K562 (cell line): ENCODE data around the gene RAB1B. TPM values are rescaled to one million over a fixed set of nuclear protein-coding genes. Genes with fewer than 3 reads are reported as not detected.
A peak's percentile ranks its signal among the peaks of the same experiment; 100 is the strongest.

Experiments
- ATAC-seq: fragments of 200-7000 bp; cut with Tn5 transposase; 3 replicates; pipeline ENCODE4 v1.9.1; 2020; ENCODE audit warnings: moderate library complexity
- BruUV-seq: library from RNA; stranded (reverse); fragments of 400-500 nt; replicated peaks from 2 replicates; lab custom pipeline; 2021; lab: Mats Ljungman, UMichigan
- CTCF ChIA-PET: fragments of 300-600 bp; formaldehyde crosslinking; extraction: SDS; loops from one replicate; lab custom pipeline; 2021; ENCODE audit warnings: low intra/inter-chr PET ratio; lab: Yijun Ruan, JAX
- POLR2A ChIA-PET: fragments of 300-600, 350-650 bp; sonication (Branson Sonifier 250); formaldehyde crosslinking; extraction: SDS; loops from one replicate; lab custom pipeline; 2021; ENCODE audit warnings: antibody characterized with exemption, inconsistent platforms; lab: Yijun Ruan, JAX
- DNase-seq, 4 experiments: peaks; one replicate each; pipeline versions ENCODE4 v3.0.0 to v3.0.0-alpha.2; 2011 to 2018; ENCODE audit warnings: low spot score in 3 of 4, mixed read lengths in 3 of 4; ENCODE audit errors: extremely low read depth in 1 of 4
- FAIRE-seq: peaks from 2 replicates; lab custom pipeline; 2011; peaks lifted over from hg19 to GRCh38; lab: Jason Lieb, UNC
- H2AFZ ChIP-seq: 2 replicates; pipeline ENCODE4 v1.6.0; 2011; ENCODE audit warnings: low read depth, low read length, control low read depth, inconsistent platforms
- H3K27ac ChIP-seq: fragments of 200-600 bp; 3 replicates; pipeline ENCODE4 v1.8.0; 2011; ENCODE audit warnings: low read depth, mild to moderate bottlenecking, control low read depth, inconsistent platforms, low read length, moderate library complexity, mixed read lengths; ENCODE audit errors: extremely low read depth
- H3K27me3 ChIP-seq, 2 experiments: fragments of 300-600 bp in 1 of 2; 2 replicates in 1 of 2; 3 replicates in 1 of 2; pipeline versions ENCODE4 v1.6.0 to v1.8.0; 2011; ENCODE audit warnings: inconsistent platforms in 2 of 2, low read length in 2 of 2, mild to moderate bottlenecking in 1 of 2, mixed read lengths in 1 of 2, moderate library complexity in 1 of 2; ENCODE audit not compliant: control insufficient read depth in 2 of 2, insufficient read depth in 2 of 2
- H3K36me3 ChIP-seq: fragments of 300-600 bp; 3 replicates; pipeline ENCODE4 v1.8.0; 2011; ENCODE audit warnings: mild to moderate bottlenecking, low read length, inconsistent platforms; ENCODE audit not compliant: control insufficient read depth, insufficient read depth
- H3K4me1 ChIP-seq, 2 experiments: fragments of 200-600 bp in 1 of 2; replicated peaks in 1 of 2; 2 replicates in 1 of 2; 3 replicates in 1 of 2; pipeline versions ENCODE4 v1.5.1 to v1.8.0; 2011; ENCODE audit warnings: inconsistent platforms in 2 of 2, low read length in 2 of 2, mild to moderate bottlenecking in 1 of 2, mixed read lengths in 1 of 2, moderate library complexity in 1 of 2; ENCODE audit not compliant: control insufficient read depth in 2 of 2, insufficient read depth in 2 of 2
- H3K4me2 ChIP-seq: 2 replicates; pipeline ENCODE4 v1.6.1; 2011; ENCODE audit warnings: low read length, control low read depth, inconsistent platforms, mixed read lengths; ENCODE audit not compliant: insufficient read depth
- H3K4me3 ChIP-seq: fragments of 200-600 bp; sonication (generic), shearing (Covaris generic); 2 replicates; pipeline ENCODE4 v1.5.1; 2016; ENCODE audit warnings: control low read depth, inconsistent platforms
- H3K79me2 ChIP-seq: fragments of 200-600 bp; 3 replicates; pipeline ENCODE4 v1.8.0; 2011; ENCODE audit warnings: low read length, inconsistent platforms; ENCODE audit not compliant: control insufficient read depth, insufficient read depth
- H3K9ac ChIP-seq, 2 experiments: 2 replicates each; pipeline versions ENCODE4 v1.6.0 to v1.6.1; 2011; ENCODE audit warnings: low read depth in 2 of 2, low read length in 2 of 2, control low read depth in 1 of 2, inconsistent platforms in 1 of 2, mild to moderate bottlenecking in 1 of 2, mixed read lengths in 1 of 2; ENCODE audit not compliant: insufficient read depth in 1 of 2
- H3K9me1 ChIP-seq: one replicate; pipeline ENCODE4 v1.6.0; 2011; ENCODE audit warnings: inconsistent platforms, mild to moderate bottlenecking, low read length, moderate library complexity; ENCODE audit not compliant: control insufficient read depth, insufficient read depth
- H3K9me3 ChIP-seq: replicated peaks from 2 replicates; pipeline ENCODE4 v1.5.1; 2011; ENCODE audit warnings: low read depth, low read length, inconsistent platforms; ENCODE audit not compliant: control insufficient read depth, insufficient read depth
- H4K20me1 ChIP-seq: replicated peaks from 2 replicates; pipeline ENCODE4 v1.6.1; 2011; ENCODE audit warnings: low read length, inconsistent platforms, mixed read lengths; ENCODE audit not compliant: control insufficient read depth, insufficient read depth
- FOXO4 ChIP-seq: fragments of 450-650 bp; formaldehyde crosslinking; IDR thresholded peaks from 2 replicates; pipeline ENCODE4 v1.4.0; 2020; ENCODE audit warnings: mild to moderate bottlenecking, moderate library complexity
- RREB1 ChIP-seq: fragments of 250-450 bp; sonication (Bioruptor Pico); IDR thresholded peaks from 2 replicates; pipeline ENCODE4 v1.4.0; 2020
- WGBS: fragments of 100-300 bp; shearing (Covaris generic); methylation state at CpG from one replicate; pipeline ENCODE4 v1.1.6; 2016; ENCODE audit warnings: low coverage, mixed read lengths; ENCODE audit not compliant: insufficient coverage; ENCODE audit errors: missing lambda C conversion rate; 5-methylcytosine and 5-hydroxymethylcytosine counted together
- in situ Hi-C: fragments of 300-500 bp; cut with MboI; formaldehyde crosslinking; loops from 4 replicates; pipeline ENCODE4 v1.15.0; 2018; ENCODE audit warnings: inconsistent platforms, mixed read lengths
- intact Hi-C: fragments of 100-400 bp; cut with micrococcal nuclease; formaldehyde crosslinking; loops from 2 replicates; pipeline ENCODE4 v1.14.2; 2022
- polyA plus RNA-seq, 8 experiments: library from polyadenylated mRNA; depleted of rRNA in 4 of 8; stranded (reverse) in 5 of 8; unstranded in 3 of 8; fragments of >200 nt; fragmentation: Nextera tagmentation in 2 of 8; fragmentation: Illumina TruSeq in 1 of 8; extraction: Ambion mirVana in 2 of 8; extraction: Trizol in 1 of 8; gene quantifications; 2 replicates each; pipeline versions ENCODE4 v1.2.1 to v1.2.3, GENCODE V29; 2011 to 2014; ENCODE audit warnings: inconsistent platforms in 1 of 8, missing spikeins in 1 of 8
- total RNA-seq, 7 experiments: library from RNA; depleted of rRNA in 6 of 7; stranded (reverse); fragments of >200 nt in 6 of 7; fragmentation: Illumina TruSeq in 2 of 7; extraction: Trizol in 2 of 7; gene quantifications; 2 replicates each; pipeline versions ENCODE4 v1.2.1 to v1.2.3, GENCODE V29; 2011 to 2021; ENCODE audit warnings: low replicate concordance in 1 of 7

The RAB1B gene
- total and polyA plus RNA-seq, 9 of the 15 experiments (the other 6 are each of a cell fraction or from before 2014, with no cell fraction given), result 5.6 to 146 (median 98.6) TPM

GRCh38 chr11:66289548-66290329 lies 21.3 kb downstream of the RAB1B start (continued):
- no peak for TF ChIP-seq FOXO4 (CRISPR knock-in tag)

GRCh38 chr11:66290330-66290621 lies 21.8 kb downstream of the RAB1B start:
- peak overlapping the region in 1 of 2 experiments; percentile 93; a peak in 1 of 4 replicates for H3K9ac ChIP-seq
- DNase-seq, result no peak
- ATAC-seq, result no peak
- H3K9me3 ChIP-seq, result no peaks in the 10 kb centered on the region
- peaks cover 19 to 58% of the 10 kb centered on the region in 2 experiments for H3K4me1 ChIP-seq
- peaks cover 22% of the 10 kb centered on the region; the same call in 2 of the 3 replicates for H3K36me3 ChIP-seq
- H3K27ac ChIP-seq, result no peak overlapping the region
- CTCF ChIA-PET, result interaction anchor here (0.5 kb wide), 1 partner anchor 389 kb away, joined by 4 read pairs; no protein-coding TSS in a partner anchor
- no peak for TF ChIP-seq RREB1 (CRISPR knock-in tag)
- TF ChIP-seq, all 486 proteins: peak for 0
- H3K9me1 ChIP-seq, result no peaks in the 10 kb centered on the region
- 0 out of 2 replicates have a peak, but pooled peaks cover 8% of the 10 kb centered on the region for H4K20me1 ChIP-seq
- H3K4me3 ChIP-seq, result peak overlapping the region; percentile 84; the same call in 1 of the 2 replicates
- in situ Hi-C loops (no loop called here), intact Hi-C loops (no loop called here)
- H2AFZ ChIP-seq, result no peak overlapping the region
- H3K4me2 ChIP-seq, result peak overlapping the region; percentile 100
- POLR2A ChIA-PET, result interaction anchor here (0.6 to 1.7 kb wide), 3 partner anchors 8 to 23 kb away, joined by 3 to 16 read pairs (median 4); no protein-coding TSS in a partner anchor
- FAIRE-seq, result no peak
- no TSS peak for BruUV-seq
- peaks cover 24% of the 10 kb centered on the region for H3K79me2 ChIP-seq
- no peaks in the 10 kb centered on the region for H3K27me3 ChIP-seq
- 17% methylated on average over 2 of the region's 2 CpGs for WGBS
